Measurements from ENCODE around the gene SYT2. TPM values are rescaled to one million over a fixed set of nuclear protein-coding genes. Genes with fewer than 3 reads are reported as not detected.
A peak's percentile ranks its signal among the peaks of the same experiment; 100 is the strongest.

Gene SYT2
- total RNA-seq, 1 donor from 2014 or later: not detected

GRCh38 chr1:202694314-202694713 is 15.9 kb downstream of the SYT2 start:
- TF ChIP-seq, protein P1, sequence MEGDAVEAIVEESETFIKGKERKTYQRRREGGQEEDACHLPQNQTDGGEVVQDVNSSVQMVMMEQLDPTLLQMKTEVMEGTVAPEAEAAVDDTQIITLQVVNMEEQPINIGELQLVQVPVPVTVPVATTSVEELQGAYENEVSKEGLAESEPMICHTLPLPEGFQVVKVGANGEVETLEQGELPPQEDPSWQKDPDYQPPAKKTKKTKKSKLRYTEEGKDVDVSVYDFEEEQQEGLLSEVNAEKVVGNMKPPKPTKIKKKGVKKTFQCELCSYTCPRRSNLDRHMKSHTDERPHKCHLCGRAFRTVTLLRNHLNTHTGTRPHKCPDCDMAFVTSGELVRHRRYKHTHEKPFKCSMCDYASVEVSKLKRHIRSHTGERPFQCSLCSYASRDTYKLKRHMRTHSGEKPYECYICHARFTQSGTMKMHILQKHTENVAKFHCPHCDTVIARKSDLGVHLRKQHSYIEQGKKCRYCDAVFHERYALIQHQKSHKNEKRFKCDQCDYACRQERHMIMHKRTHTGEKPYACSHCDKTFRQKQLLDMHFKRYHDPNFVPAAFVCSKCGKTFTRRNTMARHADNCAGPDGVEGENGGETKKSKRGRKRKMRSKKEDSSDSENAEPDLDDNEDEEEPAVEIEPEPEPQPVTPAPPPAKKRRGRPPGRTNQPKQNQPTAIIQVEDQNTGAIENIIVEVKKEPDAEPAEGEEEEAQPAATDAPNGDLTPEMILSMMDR (IDR thresholded peaks at IDR 0.05): no peak
- no peak overlapping the region for H3K4me3 ChIP-seq
- H3K4me1 ChIP-seq: no peaks in the 10 kb centered on the region
- H3K27me3 ChIP-seq (ENCODE audit: low read depth): peaks cover 48% of the 10 kb centered on the region
- no peak overlapping the region for H3K27ac ChIP-seq
- H3K36me3 ChIP-seq: no peaks in the 10 kb centered on the region
- intact Hi-C loops (cut with DNase I): no loop called here
- no peak for ATAC-seq
- no peak for DNase-seq
- H3K9me3 ChIP-seq: no peaks in the 10 kb centered on the region

DNA sequence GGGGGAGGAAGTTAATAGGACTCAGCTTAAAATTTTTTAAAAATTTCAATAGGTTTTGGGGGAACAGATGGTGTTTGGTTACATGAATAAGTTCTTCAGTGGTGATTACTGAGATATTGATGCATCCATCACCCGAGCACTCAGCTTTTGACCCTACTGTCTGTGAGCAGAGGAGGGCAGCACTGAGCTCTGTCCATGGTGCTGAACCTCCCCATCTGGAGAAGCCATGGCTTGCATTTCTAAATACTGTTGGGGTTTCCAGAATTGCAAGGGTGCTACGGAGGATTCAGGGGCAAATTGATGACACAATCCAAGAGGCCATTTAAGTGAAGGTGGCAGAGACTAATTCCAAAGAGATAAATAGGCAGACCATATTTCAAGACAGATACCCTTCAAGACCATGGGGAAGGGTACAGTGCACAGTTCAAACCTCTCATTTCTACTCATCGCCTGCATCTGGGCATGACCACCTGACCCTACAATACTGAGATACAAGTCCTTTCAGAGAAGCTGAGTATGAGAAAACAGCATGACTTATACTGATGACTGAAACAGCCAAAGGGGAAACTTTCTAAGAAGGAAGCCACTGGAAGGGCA is 17.2 kb downstream of the SYT2 start:
- ATAC-seq (peak; percentile 68 to 75), DNase-seq (peak; percentile 60)
- H3K9me3 ChIP-seq: no peaks in the 10 kb centered on the region
- no peak overlapping the region for H3K27ac ChIP-seq
- TF ChIP-seq, protein P1 (IDR thresholded peaks at IDR 0.05): peak; percentile 33
- no peaks in the 10 kb centered on the region for H3K36me3 ChIP-seq
- intact Hi-C loops (cut with DNase I): no loop called here
- no peak overlapping the region for H3K4me3 ChIP-seq
- H3K4me1 ChIP-seq: no peaks in the 10 kb centered on the region
- peaks cover 49% of the 10 kb centered on the region for H3K27me3 ChIP-seq (ENCODE audit: low read depth)

DNA sequence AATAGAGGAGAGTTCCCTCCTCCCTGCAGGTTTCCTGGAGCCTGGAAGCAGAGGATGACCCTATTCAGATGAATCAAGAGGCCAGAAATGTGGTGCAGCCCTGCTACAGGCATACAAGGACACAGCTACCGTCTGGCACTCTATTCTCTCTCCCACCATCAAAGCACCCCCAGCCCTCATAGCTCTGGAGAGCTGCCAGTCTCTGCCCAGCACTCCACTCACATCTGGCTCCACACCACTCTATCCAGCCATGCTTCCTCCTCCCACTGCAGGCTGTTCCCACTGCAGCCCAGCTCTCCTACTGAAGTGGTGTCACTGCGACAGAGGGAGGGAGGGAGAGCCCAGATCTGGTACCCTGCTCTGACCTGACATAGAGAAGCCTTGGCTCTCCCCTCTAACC is 18.4 kb downstream of the SYT2 start:
- DNase-seq (no peak), ATAC-seq (no peak)
- H3K36me3 ChIP-seq: no peaks in the 10 kb centered on the region
- H3K9me3 ChIP-seq: no peaks in the 10 kb centered on the region
- H3K27me3 ChIP-seq (ENCODE audit: low read depth): peaks cover 40% of the 10 kb centered on the region
- H3K4me3 ChIP-seq: no peak overlapping the region
- TF ChIP-seq, protein P1 (IDR thresholded peaks at IDR 0.05): no peak
- intact Hi-C loops (cut with DNase I): no loop called here
- no peaks in the 10 kb centered on the region for H3K4me1 ChIP-seq
- no peak overlapping the region for H3K27ac ChIP-seq

DNA sequence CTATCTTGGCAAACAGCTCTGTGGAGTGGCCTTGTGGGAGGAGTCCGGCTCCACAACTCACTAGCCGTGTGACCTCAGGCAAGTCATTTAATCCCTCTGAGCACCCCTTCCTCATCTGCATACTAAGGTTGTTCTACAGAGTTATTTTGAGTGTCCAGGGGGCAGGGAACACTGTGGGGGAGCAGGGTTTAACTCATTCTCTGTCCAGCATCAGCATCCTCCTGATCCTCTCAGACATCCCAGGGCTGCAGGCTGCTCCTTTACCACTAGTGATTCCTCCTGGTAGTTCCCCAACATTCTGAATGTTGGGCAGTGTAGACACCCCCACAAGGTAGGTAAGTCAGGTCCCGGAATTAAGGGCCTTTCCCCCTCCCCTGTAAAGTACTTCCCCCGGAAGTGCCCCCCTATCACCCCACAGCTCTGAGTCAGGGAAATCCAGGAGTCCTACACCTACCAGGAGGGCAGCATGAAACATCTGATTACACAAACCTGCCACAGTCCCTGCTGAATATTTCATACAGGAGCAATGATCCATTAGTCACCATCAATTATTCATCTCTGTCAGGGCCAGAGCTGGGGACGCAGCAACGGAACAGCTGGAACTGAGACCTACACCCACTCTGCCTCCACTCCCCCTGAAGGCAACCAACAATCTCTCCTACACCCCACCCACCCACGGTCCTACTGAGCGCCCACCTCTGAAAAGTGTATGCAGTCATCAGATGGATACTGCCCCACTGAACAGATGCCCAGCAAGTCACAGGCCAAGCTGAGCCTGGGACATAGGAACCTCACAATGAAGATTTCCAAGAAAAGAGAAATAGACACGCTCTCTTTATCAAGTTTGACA is 20.5 kb downstream of the SYT2 start:
- TF ChIP-seq, protein P1 (IDR thresholded peaks at IDR 0.05): no peak
- ATAC-seq (no peak), DNase-seq (no peak)
- no peak overlapping the region for H3K27ac ChIP-seq
- H3K36me3 ChIP-seq: no peaks in the 10 kb centered on the region
- intact Hi-C loops (cut with DNase I): no loop called here
- no peak overlapping the region for H3K4me3 ChIP-seq
- H3K9me3 ChIP-seq: no peaks in the 10 kb centered on the region
- peaks cover 27% of the 10 kb centered on the region for H3K27me3 ChIP-seq (ENCODE audit: low read depth)
- H3K4me1 ChIP-seq: no peaks in the 10 kb centered on the region

DNA sequence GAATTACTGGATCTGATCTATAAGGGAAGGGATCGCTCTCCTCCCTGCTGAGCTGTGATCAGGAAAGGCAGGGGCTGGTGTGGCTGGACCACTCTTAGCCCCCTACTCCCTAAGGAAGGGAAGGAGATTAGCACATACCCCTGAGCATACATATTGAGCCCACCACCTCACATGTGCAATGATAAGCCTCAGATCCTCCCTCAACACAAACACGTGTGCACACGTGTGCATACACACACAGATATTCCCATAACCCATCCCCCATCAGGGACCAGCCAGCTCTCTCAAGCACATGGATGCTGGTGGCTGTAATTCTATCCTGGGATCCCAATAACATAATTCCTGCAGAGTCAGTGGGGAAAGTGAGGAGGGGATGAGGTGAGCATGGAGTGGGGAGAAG is 21.2 kb downstream of the SYT2 start:
- intact Hi-C loops (cut with DNase I): no loop called here
- H3K4me1 ChIP-seq: no peaks in the 10 kb centered on the region
- no peaks in the 10 kb centered on the region for H3K36me3 ChIP-seq
- TF ChIP-seq, protein P1 (IDR thresholded peaks at IDR 0.05): no peak
- no peak overlapping the region for H3K27ac ChIP-seq
- DNase-seq: no peak
- no peak for ATAC-seq
- H3K4me3 ChIP-seq: no peak overlapping the region
- no peaks in the 10 kb centered on the region for H3K9me3 ChIP-seq
- H3K27me3 ChIP-seq (ENCODE audit: low read depth): peaks cover 25% of the 10 kb centered on the region
